Left lung (tissue), 10 donors: Measurements from ENCODE around the gene KLHL14. TPM values are rescaled to one million over a fixed set of nuclear protein-coding genes. Genes with fewer than 3 reads are reported as not detected.
"Not testable (repeated sequence)": the region's sequence is repeated elsewhere in the genome, so short reads cannot be mapped to it uniquely, and the experiment has no call there.

ENCODE experiments used
- ATAC-seq: fragments of 200-7000 bp; cut with Tn5 transposase; one replicate; pipeline ENCODE4 v1.9.1; 2020; ENCODE audit warnings: moderate library complexity
- DNase-seq, 4 donors: peaks; one replicate each; pipeline ENCODE4 v3.0.0-alpha.2; 2013 to 2020
- H3K27ac ChIP-seq, 2 donors: fragments of 200-600 bp; sonication (generic) in 1 of 2; one replicate each; pipeline versions ENCODE4 v1.5.0 to v1.8.0; 2020 to 2021
- H3K27me3 ChIP-seq, 2 donors: fragments of 200-600 bp; sonication (generic) in 1 of 2; one replicate each; pipeline versions ENCODE4 v1.5.0 to v1.8.0; 2020 to 2021
- H3K36me3 ChIP-seq, 2 donors: fragments of 200-600 bp; sonication (generic) in 1 of 2; one replicate each; pipeline versions ENCODE4 v1.5.0 to v1.8.0; 2020 to 2021
- H3K4me1 ChIP-seq, 2 donors: fragments of 200-600 bp; one replicate each; pipeline ENCODE4 v1.8.0; 2021
- H3K4me3 ChIP-seq, 2 donors: fragments of 200-600 bp; sonication (generic) in 1 of 2; one replicate each; pipeline versions ENCODE4 v1.5.0 to v1.8.0; 2020 to 2021; ENCODE audit warnings: mild to moderate bottlenecking in 1 of 2
- H3K9me3 ChIP-seq, 2 donors: fragments of 200-600 bp; sonication (generic) in 1 of 2; one replicate each; pipeline versions ENCODE4 v1.5.0 to v1.8.0; 2020 to 2021
- CTCF ChIP-seq, 2 donors: fragments of 200-600 bp; sonication (generic) in 1 of 2; IDR thresholded peaks; one replicate each; pipeline versions ENCODE4 v1.5.0 to v1.8.0; 2021; ENCODE audit warnings: antibody characterized with exemption in 2 of 2
- intact Hi-C, 2 donors: fragments of 100-400 bp; cut with DNase I; formaldehyde crosslinking; loops; one replicate each; pipeline versions ENCODE4 v1.11.2 to v1.14.2; 2022
- polyA plus RNA-seq, 6 donors: library from polyadenylated mRNA; unstranded; fragments of 120-200 nt; gene quantifications; one replicate each; pipeline ENCODE4 v1.2.1, GENCODE V29; 2013; ENCODE audit not compliant: insufficient read length in 6 of 6
- total RNA-seq, 2 donors: library from RNA; stranded (reverse); fragmentation: NEBNext Ultra II Directional; extraction: Animal tissue kit (Norgen Biotek cat#: 25700); gene quantifications; one replicate each; pipeline ENCODE4 v1.2.1, GENCODE V29; 2021
- donor health status: DM: no; HTN: yes; CAD: no.
- donor health status: DM: no; HTN: no; CAD: no.

The KLHL14 gene
- total and polyA plus RNA-seq, 8 donors = 0.20 to 1.4 (median 1.2) TPM

- DNase-seq = no peak
- TF ChIP-seq CTCF (IDR thresholded peaks at IDR 0.05) = no peak
- intact Hi-C loops = no loop called here
- no peak for ATAC-seq
- Histone ChIP-seq H3K36me3 (no peaks in the 10 kb centered on the region), H3K4me1 (no peaks in the 10 kb centered on the region), H3K4me3 (no peak overlapping the region), H3K9me3 (no peaks in the 10 kb centered on the region), H3K27me3 (no peaks in the 10 kb centered on the region), H3K27ac (no peak overlapping the region)
These were observed 100.4 kb downstream of the KLHL14 start for GRCh38 chr18:32672398-32672797.

GRCh38 chr18:32670727-32671126, 102.1 kb downstream of the KLHL14 start:
- H3K36me3 ChIP-seq = no peaks in the 10 kb centered on the region
- H3K27me3 ChIP-seq = no peaks in the 10 kb centered on the region
- intact Hi-C loops = no loop called here
- H3K27ac ChIP-seq = no peak overlapping the region
- DNase-seq (no peak), ATAC-seq (no peak)
- TF ChIP-seq CTCF (IDR thresholded peaks at IDR 0.05) = no peak
- no peaks in the 10 kb centered on the region for H3K4me1 ChIP-seq
- no peak overlapping the region for H3K4me3 ChIP-seq
- no peaks in the 10 kb centered on the region for H3K9me3 ChIP-seq

GRCh38 chr18:32669549-32670165, 103.2 kb downstream of the KLHL14 start:
- Histone ChIP-seq H3K9me3 (no peaks in the 10 kb centered on the region), H3K4me1 (no peaks in the 10 kb centered on the region), H3K27ac (no peak overlapping the region), H3K27me3 (no peaks in the 10 kb centered on the region), H3K4me3 (no peak overlapping the region), H3K36me3 (no peaks in the 10 kb centered on the region)
- TF ChIP-seq CTCF (IDR thresholded peaks at IDR 0.05) = no peak
- intact Hi-C loops = no loop called here
- DNase-seq = peak in 1 of 4 donors; percentile 33
- no peak for ATAC-seq

- DNase-seq (no peak), ATAC-seq (no peak)
- Histone ChIP-seq H3K9me3 (no peaks in the 10 kb centered on the region), H3K36me3 (no peaks in the 10 kb centered on the region), H3K27me3 (no peaks in the 10 kb centered on the region), H3K4me3 (no peak overlapping the region), H3K27ac (no peak overlapping the region), H3K4me1 (no peaks in the 10 kb centered on the region)
- intact Hi-C loops = no loop called here
- no peak for TF ChIP-seq CTCF (IDR thresholded peaks at IDR 0.05)
These were observed 103.9 kb downstream of the KLHL14 start for GRCh38 chr18:32668956-32669355.

- Histone ChIP-seq H3K9me3 (peaks cover 0 to 2% of the 10 kb centered on the region in 2 donors), H3K36me3 (no peaks in the 10 kb centered on the region), H3K4me1 (no peaks in the 10 kb centered on the region), H3K27me3 (no peaks in the 10 kb centered on the region), H3K4me3 (no peak overlapping the region), H3K27ac (no peak overlapping the region)
- TF ChIP-seq CTCF (IDR thresholded peaks at IDR 0.05) = no peak
- peak; percentile 59 for ATAC-seq
- no peak for DNase-seq
- intact Hi-C loops = no loop called here
These were observed 111.1 kb downstream of the KLHL14 start for GRCh38 chr18:32661486-32662299.

GRCh38 chr18:32654507-32654906, 118.3 kb downstream of the KLHL14 start:
- H3K9me3 ChIP-seq, H3K27ac ChIP-seq, H3K36me3 ChIP-seq, H3K4me3 ChIP-seq, DNase-seq, H3K27me3 ChIP-seq, ATAC-seq, intact Hi-C loops, H3K4me1 ChIP-seq: not testable (repeated sequence)

GRCh38 chr18:32637659-32638058, 135.2 kb downstream of the KLHL14 start:
- ATAC-seq, H3K4me1 ChIP-seq, DNase-seq, H3K36me3 ChIP-seq, H3K27me3 ChIP-seq, H3K27ac ChIP-seq, H3K9me3 ChIP-seq, intact Hi-C loops, H3K4me3 ChIP-seq: not testable (repeated sequence)
